ENCODE data around the gene CFAP45. TPM values are rescaled to one million over a fixed set of nuclear protein-coding genes. Genes with fewer than 3 reads are reported as not detected.
A peak's percentile ranks its signal among the peaks of the same experiment; 100 is the strongest.

The CFAP45 gene
- total RNA-seq, 1 experiment from 2014 or later = 3.6 TPM

DNA sequence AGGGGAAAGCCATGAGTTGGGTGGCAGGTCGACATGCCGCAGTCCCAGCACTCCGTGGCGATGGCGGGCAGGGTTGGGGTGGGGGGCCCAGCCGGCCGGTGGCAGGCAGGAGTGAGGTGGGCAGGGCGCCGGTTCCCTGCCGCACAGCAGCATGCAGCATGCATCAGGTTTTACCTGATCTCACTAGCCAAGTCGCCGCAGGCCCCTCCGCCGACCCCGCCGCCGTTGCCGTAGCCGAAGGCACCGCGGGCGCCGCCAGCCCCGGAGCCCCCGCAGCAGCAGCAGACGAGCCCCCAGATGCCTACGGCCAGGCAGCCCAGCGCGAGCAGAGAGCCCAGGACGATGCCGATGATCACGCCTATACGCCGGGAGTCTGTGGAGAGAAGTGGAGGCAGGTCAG lies 44.3 kb downstream of the CFAP45 start:
- no peak overlapping the region for H3K27ac ChIP-seq (ENCODE audit: low read depth, low read length, poor library complexity, severe bottlenecking)
- no peak for TF ChIP-seq EZH2 (IDR thresholded peaks at IDR 0.05; ENCODE audit: borderline replicate concordance, low read depth, low read length, poor library complexity, severe bottlenecking)
- TF ChIP-seq, protein P1, sequence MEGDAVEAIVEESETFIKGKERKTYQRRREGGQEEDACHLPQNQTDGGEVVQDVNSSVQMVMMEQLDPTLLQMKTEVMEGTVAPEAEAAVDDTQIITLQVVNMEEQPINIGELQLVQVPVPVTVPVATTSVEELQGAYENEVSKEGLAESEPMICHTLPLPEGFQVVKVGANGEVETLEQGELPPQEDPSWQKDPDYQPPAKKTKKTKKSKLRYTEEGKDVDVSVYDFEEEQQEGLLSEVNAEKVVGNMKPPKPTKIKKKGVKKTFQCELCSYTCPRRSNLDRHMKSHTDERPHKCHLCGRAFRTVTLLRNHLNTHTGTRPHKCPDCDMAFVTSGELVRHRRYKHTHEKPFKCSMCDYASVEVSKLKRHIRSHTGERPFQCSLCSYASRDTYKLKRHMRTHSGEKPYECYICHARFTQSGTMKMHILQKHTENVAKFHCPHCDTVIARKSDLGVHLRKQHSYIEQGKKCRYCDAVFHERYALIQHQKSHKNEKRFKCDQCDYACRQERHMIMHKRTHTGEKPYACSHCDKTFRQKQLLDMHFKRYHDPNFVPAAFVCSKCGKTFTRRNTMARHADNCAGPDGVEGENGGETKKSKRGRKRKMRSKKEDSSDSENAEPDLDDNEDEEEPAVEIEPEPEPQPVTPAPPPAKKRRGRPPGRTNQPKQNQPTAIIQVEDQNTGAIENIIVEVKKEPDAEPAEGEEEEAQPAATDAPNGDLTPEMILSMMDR (conservative IDR thresholded peaks at IDR 0.05; ENCODE audit: low read depth, low read length) = no peak
- H3K4me1 ChIP-seq (ENCODE audit: insufficient read depth, low read length, poor library complexity, severe bottlenecking) = peaks cover 9% of the 10 kb centered on the region
- no peaks in the 10 kb centered on the region for H3K27me3 ChIP-seq (replicated peaks; ENCODE audit: insufficient read depth, low read depth, low read length, poor library complexity)
- intact Hi-C loops (cut with micrococcal nuclease; ENCODE audit: unreplicated experiment) = no loop called here
- H3K9me3 ChIP-seq (ENCODE audit: low read depth, low read length, poor library complexity, severe bottlenecking) = no peaks in the 10 kb centered on the region
- H3K36me3 ChIP-seq (ENCODE audit: insufficient read depth, low read length, poor library complexity, severe bottlenecking) = no peaks in the 10 kb centered on the region
- no TSS peak for BruUV-seq (replicated peaks)
- H3K4me3 ChIP-seq (ENCODE audit: low read depth, low read length, poor library complexity, severe bottlenecking) = no peak overlapping the region
- CTCF ChIA-PET = no interaction called here
- no peak for DNase-seq (ENCODE audit: low spot score)
- POLR2A ChIA-PET (ENCODE audit: low non-redundant PET) = no interaction called here

DNA sequence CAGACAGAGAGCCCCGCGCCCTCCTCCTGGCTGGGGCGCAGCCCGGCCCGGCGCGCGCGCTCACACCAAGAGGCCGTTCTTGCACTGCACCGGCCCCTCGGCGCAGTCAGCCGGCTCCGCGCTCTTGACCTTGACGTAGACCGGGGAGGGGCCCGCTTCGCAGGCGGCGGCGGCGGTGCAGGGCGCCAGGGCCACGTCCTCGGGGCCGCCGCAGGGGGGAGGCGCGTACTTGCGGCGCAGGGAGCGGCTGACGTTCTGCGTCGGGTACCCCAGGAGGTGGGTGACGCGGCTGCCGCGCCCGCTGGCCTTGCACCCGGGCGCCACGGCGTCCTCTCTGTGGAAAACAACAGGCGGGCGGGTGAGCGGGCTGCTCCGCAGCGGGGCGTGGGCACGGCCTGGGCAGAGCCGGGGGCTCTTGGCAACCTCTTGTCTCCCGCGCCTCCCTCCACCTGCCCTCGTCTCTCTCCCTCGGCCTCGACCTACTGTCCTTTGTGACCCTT lies 45.2 kb downstream of the CFAP45 start:
- Histone ChIP-seq H3K36me3 (ENCODE audit: insufficient read depth, low read length, poor library complexity, severe bottlenecking) (no peaks in the 10 kb centered on the region), H3K27ac (ENCODE audit: low read depth, low read length, poor library complexity, severe bottlenecking) (peak overlapping the region; percentile 74), H3K4me1 (ENCODE audit: insufficient read depth, low read length, poor library complexity, severe bottlenecking) (peaks cover 9% of the 10 kb centered on the region), H3K27me3 (replicated peaks; ENCODE audit: insufficient read depth, low read depth, low read length, poor library complexity) (no peaks in the 10 kb centered on the region), H3K9me3 (ENCODE audit: low read depth, low read length, poor library complexity, severe bottlenecking) (no peaks in the 10 kb centered on the region), H3K4me3 (ENCODE audit: low read depth, low read length, poor library complexity, severe bottlenecking) (peak overlapping the region; percentile 60)
- no TSS peak for BruUV-seq (replicated peaks)
- intact Hi-C loops (cut with micrococcal nuclease; ENCODE audit: unreplicated experiment) = no loop called here
- TF ChIP-seq EZH2 (IDR thresholded peaks at IDR 0.05; ENCODE audit: borderline replicate concordance, low read depth, low read length, poor library complexity, severe bottlenecking) = no peak
- TF ChIP-seq, protein P1 (conservative IDR thresholded peaks at IDR 0.05; ENCODE audit: low read depth, low read length) = no peak
- DNase-seq (ENCODE audit: low spot score) = peak; percentile 75
- CTCF ChIA-PET = no interaction called here
- POLR2A ChIA-PET (ENCODE audit: low non-redundant PET) = no interaction called here

DNA sequence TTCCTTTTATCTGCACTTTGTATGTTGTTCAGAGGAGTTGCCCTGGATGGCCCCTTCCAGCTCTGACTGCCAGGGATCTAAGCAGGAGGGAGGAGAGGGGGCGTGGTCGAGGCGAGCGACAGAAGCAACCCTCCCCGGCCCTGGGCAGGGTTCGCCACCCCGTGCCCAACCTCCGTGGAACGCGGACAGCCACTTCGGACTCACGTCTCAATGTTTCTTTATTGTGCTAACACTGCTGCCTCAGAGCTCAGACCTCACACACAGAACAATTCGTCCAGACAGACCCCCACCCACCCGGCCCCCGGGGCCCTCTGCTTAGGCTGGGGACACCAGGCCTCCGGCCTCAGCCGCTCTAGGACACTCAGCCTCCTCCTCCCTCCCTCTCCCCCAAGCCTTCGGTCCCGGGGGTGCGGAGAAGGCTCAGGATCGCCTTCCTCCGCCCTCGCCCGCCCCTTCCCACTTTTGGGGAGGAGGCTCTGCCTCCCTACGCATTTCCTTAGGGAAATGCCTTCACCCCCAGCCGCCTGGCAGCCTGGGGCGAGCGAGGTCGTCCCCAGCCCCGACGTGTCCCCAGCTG lies 45.8 kb downstream of the CFAP45 start:
- CTCF ChIA-PET = no interaction called here
- POLR2A ChIA-PET (ENCODE audit: low non-redundant PET) = no interaction called here
- TF ChIP-seq, protein P1 (conservative IDR thresholded peaks at IDR 0.05; ENCODE audit: low read depth, low read length) = no peak
- TF ChIP-seq EZH2 (IDR thresholded peaks at IDR 0.05; ENCODE audit: borderline replicate concordance, low read depth, low read length, poor library complexity, severe bottlenecking) = no peak
- Histone ChIP-seq H3K27me3 (replicated peaks; ENCODE audit: insufficient read depth, low read depth, low read length, poor library complexity) (no peaks in the 10 kb centered on the region), H3K36me3 (ENCODE audit: insufficient read depth, low read length, poor library complexity, severe bottlenecking) (no peaks in the 10 kb centered on the region), H3K4me3 (ENCODE audit: low read depth, low read length, poor library complexity, severe bottlenecking) (peak overlapping the region; percentile 60), H3K4me1 (ENCODE audit: insufficient read depth, low read length, poor library complexity, severe bottlenecking) (peaks cover 9% of the 10 kb centered on the region), H3K9me3 (ENCODE audit: low read depth, low read length, poor library complexity, severe bottlenecking) (no peaks in the 10 kb centered on the region), H3K27ac (ENCODE audit: low read depth, low read length, poor library complexity, severe bottlenecking) (peak overlapping the region; percentile 74)
- DNase-seq (ENCODE audit: low spot score) = peak; percentile 53
- intact Hi-C loops (cut with micrococcal nuclease; ENCODE audit: unreplicated experiment) = no loop called here
- no TSS peak for BruUV-seq (replicated peaks)
